Activated CD4-positive, alpha-beta memory T cell treated with anti-CD3 and anti-CD28 coated beads for 36 hours (primary cell): ENCODE measurements around the gene TELO2. TPM values are rescaled to one million over a fixed set of nuclear protein-coding genes. Genes with fewer than 3 reads are reported as not detected.

Experiments used
- CTCF ChIA-PET: fragments of 350-600 bp; sonication (Branson Sonifier 250); formaldehyde crosslinking; loops from one replicate; lab custom pipeline; 2021; ENCODE audit warnings: antibody characterized with exemption, inconsistent platforms; lab: Charles Lee
- POLR2A ChIA-PET: fragments of 350-600 bp; sonication (Branson Sonifier 250); formaldehyde crosslinking; loops from one replicate; lab custom pipeline; 2021; ENCODE audit warnings: antibody characterized with exemption; lab: Charles Lee
- DNase-seq: peaks from one replicate; pipeline ENCODE4 v3.0.0-alpha.2; 2020
- H3K27ac Mint-ChIP-seq: one replicate; pipeline ENCODE4 v1.8.0; 2021; ENCODE audit warnings: mixed read lengths
- H3K27me3 Mint-ChIP-seq: one replicate; pipeline ENCODE4 v1.8.0; 2021; ENCODE audit warnings: mixed read lengths
- H3K36me3 Mint-ChIP-seq: one replicate; pipeline ENCODE4 v1.8.0; 2021; ENCODE audit warnings: mixed read lengths
- H3K4me1 Mint-ChIP-seq: one replicate; pipeline ENCODE4 v1.8.0; 2021; ENCODE audit warnings: low read depth, mixed read lengths
- H3K4me3 Mint-ChIP-seq: one replicate; pipeline ENCODE4 v1.8.0; 2021; ENCODE audit warnings: mild to moderate bottlenecking, mixed read lengths
- H3K9me3 Mint-ChIP-seq: one replicate; pipeline ENCODE4 v1.8.0; 2021; ENCODE audit warnings: mixed read lengths
- intact Hi-C: fragments of 100-400 bp; cut with micrococcal nuclease; formaldehyde crosslinking; loops from one replicate; pipeline ENCODE4 v1.15.1; 2023
- total RNA-seq, 2 experiments: library from RNA; stranded (reverse); gene quantifications; one replicate each; pipeline ENCODE4 v1.2.3, GENCODE V29; 2021

The TELO2 gene
- total RNA-seq, 2 experiments from 2014 or later = 62.6 to 63.2 TPM

DNA sequence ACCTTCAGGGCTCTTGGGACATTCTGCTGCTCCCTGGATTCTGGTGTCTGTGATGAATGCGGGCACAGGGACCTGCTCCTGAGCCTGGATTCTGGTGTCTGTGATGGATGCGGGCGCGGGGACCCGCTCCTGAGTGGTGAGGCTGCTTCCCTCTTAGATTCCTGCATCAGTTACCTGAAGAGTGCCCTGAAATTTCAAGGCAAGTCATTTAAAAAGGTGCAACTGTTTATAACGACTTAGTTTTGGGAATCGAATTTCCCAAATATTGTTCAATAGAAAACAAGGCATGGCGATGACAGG lies 47.3 kb downstream of the TELO2 start:
- ChIA-PET CTCF (no interaction called here), POLR2A (interaction anchor here (0.6 kb wide), 1 partner anchor 110 kb away, joined by 3 read pairs; no protein-coding TSS in a partner anchor)
- intact Hi-C loops = loop anchor here (5.0 kb wide), 2 partner anchors 72 to 118 kb away; partner anchors contain the start of genes CRAMP1, IFT140 and UQCC4
- Mint-ChIP-seq H3K9me3 (no peaks in the 10 kb centered on the region), H3K4me3 (no peak overlapping the region), H3K36me3 (peaks cover 31% of the 10 kb centered on the region), H3K4me1 (peaks cover 71% of the 10 kb centered on the region), H3K27ac (peak overlapping the region; percentile 57), H3K27me3 (no peaks in the 10 kb centered on the region)
- DNase-seq = no peak

- no peak for DNase-seq
- ChIA-PET POLR2A (no interaction called here), CTCF (no interaction called here)
- no peaks in the 10 kb centered on the region for H3K9me3 Mint-ChIP-seq
- peaks cover 24% of the 10 kb centered on the region for H3K36me3 Mint-ChIP-seq
- intact Hi-C loops = loop anchor here (5.0 kb wide), 2 partner anchors 71 to 119 kb away; partner anchors contain the start of genes CRAMP1, IFT140 and UQCC4
- no peak overlapping the region for H3K4me3 Mint-ChIP-seq
- no peaks in the 10 kb centered on the region for H3K27me3 Mint-ChIP-seq
- peaks cover 75% of the 10 kb centered on the region for H3K4me1 Mint-ChIP-seq
- peak overlapping the region; percentile 95 for H3K27ac Mint-ChIP-seq
Measured at GRCh38 chr16:1541293-1542165, 48.4 kb downstream of the TELO2 start.

- Mint-ChIP-seq H3K36me3 (peaks cover 18% of the 10 kb centered on the region), H3K9me3 (no peaks in the 10 kb centered on the region), H3K4me3 (no peak overlapping the region), H3K27me3 (no peaks in the 10 kb centered on the region), H3K4me1 (peaks cover 75% of the 10 kb centered on the region), H3K27ac (peak overlapping the region; percentile 95)
- ChIA-PET CTCF (no interaction called here), POLR2A (no interaction called here)
- no peak for DNase-seq
- intact Hi-C loops = loop anchor here (5.0 kb wide), 2 partner anchors 70 to 120 kb away; partner anchors contain the start of genes CRAMP1, IFT140 and UQCC4
Measured at GRCh38 chr16:1542166-1542500, 49.0 kb downstream of the TELO2 start.

DNA sequence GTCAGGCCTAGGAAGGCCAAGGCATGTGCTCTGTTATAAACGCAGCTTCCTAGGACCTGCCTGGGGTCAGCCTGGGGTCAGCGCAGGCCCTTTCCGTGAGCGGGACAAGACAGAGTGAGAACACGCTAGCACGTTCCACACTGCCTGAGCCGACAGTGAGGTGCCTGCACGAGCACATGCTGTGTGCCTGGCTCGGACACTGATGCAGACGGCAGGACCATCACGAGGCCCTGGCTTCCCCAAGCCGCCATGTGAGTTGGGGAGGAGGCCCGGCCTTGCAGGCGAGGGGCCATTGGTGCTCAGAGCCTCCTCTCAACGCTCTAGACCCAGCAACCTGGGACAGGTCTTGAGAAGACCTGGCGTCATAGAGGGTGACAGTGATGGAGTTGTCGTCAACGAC lies 49.4 kb downstream of the TELO2 start:
- intact Hi-C loops = loop anchor here (5.0 kb wide), 2 partner anchors 70 to 120 kb away; partner anchors contain the start of genes CRAMP1, IFT140 and UQCC4
- Mint-ChIP-seq H3K9me3 (no peaks in the 10 kb centered on the region), H3K27ac (peak overlapping the region; percentile 95), H3K36me3 (peaks cover 14% of the 10 kb centered on the region), H3K4me3 (no peak overlapping the region), H3K27me3 (no peaks in the 10 kb centered on the region), H3K4me1 (peaks cover 71% of the 10 kb centered on the region)
- ChIA-PET POLR2A (no interaction called here), CTCF (no interaction called here)
- DNase-seq = no peak

GRCh38 chr16:1543085-1543896 lies 50.1 kb downstream of the TELO2 start:
- Mint-ChIP-seq H3K36me3 (peaks cover 8% of the 10 kb centered on the region), H3K9me3 (no peaks in the 10 kb centered on the region), H3K4me3 (peak overlapping the region; percentile 66), H3K27ac (peak overlapping the region; percentile 95), H3K4me1 (peaks cover 69% of the 10 kb centered on the region), H3K27me3 (no peaks in the 10 kb centered on the region)
- ChIA-PET CTCF (interaction anchor here (0.5 kb wide), 1 partner anchor 462 kb away, joined by 3 read pairs; no protein-coding TSS in a partner anchor), POLR2A (interaction anchor here (0.6 to 1.4 kb wide), 2 partner anchors 10 to 68 kb away, joined by 3 to 4 read pairs; partner anchors contain the start of gene TMEM204)
- intact Hi-C loops = loop anchor here (1.0 to 5.0 kb wide), 3 partner anchors 8 to 121 kb away; partner anchors contain the start of genes CRAMP1, IFT140 and UQCC4
- DNase-seq = peak; percentile 84

GRCh38 chr16:1545044-1546040 lies 52.2 kb downstream of the TELO2 start:
- no peak overlapping the region for H3K4me3 Mint-ChIP-seq
- no peaks in the 10 kb centered on the region for H3K9me3 Mint-ChIP-seq
- H3K27ac Mint-ChIP-seq = peak overlapping the region; percentile 95
- intact Hi-C loops = no loop called here
- ChIA-PET POLR2A (no interaction called here), CTCF (no interaction called here)
- H3K27me3 Mint-ChIP-seq = no peaks in the 10 kb centered on the region
- H3K4me1 Mint-ChIP-seq = peaks cover 60% of the 10 kb centered on the region
- peaks cover 4% of the 10 kb centered on the region for H3K36me3 Mint-ChIP-seq
- DNase-seq = no peak

GRCh38 chr16:1546430-1546829 lies 53.3 kb downstream of the TELO2 start:
- Mint-ChIP-seq H3K27ac (no peak overlapping the region), H3K4me1 (peaks cover 56% of the 10 kb centered on the region), H3K9me3 (no peaks in the 10 kb centered on the region), H3K36me3 (peaks cover 4% of the 10 kb centered on the region), H3K27me3 (no peaks in the 10 kb centered on the region), H3K4me3 (no peak overlapping the region)
- DNase-seq = no peak
- intact Hi-C loops = no loop called here
- CTCF ChIA-PET = no interaction called here
- POLR2A ChIA-PET = no interaction called here

GRCh38 chr16:1548233-1548632 lies 55.1 kb downstream of the TELO2 start:
- no peaks in the 10 kb centered on the region for H3K27me3 Mint-ChIP-seq
- intact Hi-C loops = no loop called here
- H3K9me3 Mint-ChIP-seq = no peaks in the 10 kb centered on the region
- H3K36me3 Mint-ChIP-seq = peaks cover 7% of the 10 kb centered on the region
- POLR2A ChIA-PET = no interaction called here
- CTCF ChIA-PET = no interaction called here
- H3K4me3 Mint-ChIP-seq = no peak overlapping the region
- peak overlapping the region; percentile 18 for H3K27ac Mint-ChIP-seq
- no peak for DNase-seq
- H3K4me1 Mint-ChIP-seq = peaks cover 50% of the 10 kb centered on the region

DNA sequence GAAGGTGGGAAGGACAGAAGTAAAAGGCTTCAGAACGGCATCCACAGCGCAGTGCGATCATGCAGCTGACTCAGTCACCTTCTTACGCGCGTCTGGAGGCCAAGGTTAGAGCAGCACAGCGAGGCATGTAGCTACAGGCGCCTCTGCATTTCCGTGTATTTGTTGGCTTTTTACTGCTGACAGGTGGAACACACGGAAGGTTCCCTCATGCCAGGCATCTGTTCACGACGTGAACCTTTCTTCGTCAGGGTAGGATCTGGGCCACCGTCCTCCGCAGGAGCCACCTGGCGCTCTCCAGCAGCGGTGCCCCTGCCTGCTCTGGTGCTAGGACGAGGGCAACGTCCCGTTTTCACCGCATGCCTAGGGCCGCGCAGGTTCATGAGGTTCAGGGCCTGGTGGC lies 55.6 kb downstream of the TELO2 start:
- no peak overlapping the region for H3K4me3 Mint-ChIP-seq
- POLR2A ChIA-PET = no interaction called here
- no peaks in the 10 kb centered on the region for H3K9me3 Mint-ChIP-seq
- H3K36me3 Mint-ChIP-seq = peaks cover 4% of the 10 kb centered on the region
- CTCF ChIA-PET = no interaction called here
- H3K27ac Mint-ChIP-seq = no peak overlapping the region
- no peaks in the 10 kb centered on the region for H3K27me3 Mint-ChIP-seq
- intact Hi-C loops = no loop called here
- no peak for DNase-seq
- peaks cover 46% of the 10 kb centered on the region for H3K4me1 Mint-ChIP-seq

GRCh38 chr16:1550069-1550468 lies 56.9 kb downstream of the TELO2 start:
- no peaks in the 10 kb centered on the region for H3K9me3 Mint-ChIP-seq
- CTCF ChIA-PET = no interaction called here
- no peak overlapping the region for H3K4me3 Mint-ChIP-seq
- no peaks in the 10 kb centered on the region for H3K27me3 Mint-ChIP-seq
- intact Hi-C loops = no loop called here
- no peak overlapping the region for H3K27ac Mint-ChIP-seq
- peaks cover 6% of the 10 kb centered on the region for H3K36me3 Mint-ChIP-seq
- POLR2A ChIA-PET = interaction anchor here (0.9 kb wide), 1 partner anchor 12 kb away, joined by 3 read pairs; no protein-coding TSS in a partner anchor
- no peak for DNase-seq
- H3K4me1 Mint-ChIP-seq = peaks cover 36% of the 10 kb centered on the region

DNA sequence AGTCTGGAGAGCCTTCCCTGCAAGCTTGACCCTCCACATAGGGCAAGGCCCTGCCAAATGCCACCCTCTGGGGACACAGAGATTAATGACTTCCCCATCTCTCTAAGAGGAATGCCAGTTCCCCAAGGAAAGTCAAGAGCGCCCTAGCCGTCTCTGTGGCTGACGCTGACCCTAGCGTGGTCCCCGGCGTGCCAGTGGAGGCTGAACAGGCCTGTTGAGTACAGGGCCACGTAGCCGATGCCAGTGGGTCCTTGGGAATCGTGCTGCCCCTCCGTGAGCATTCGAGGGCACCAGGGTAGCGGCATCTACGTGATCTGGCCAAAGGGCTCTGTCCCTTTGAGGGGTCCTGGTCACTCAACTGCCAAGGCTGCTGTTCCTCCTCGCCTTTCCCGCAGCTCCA lies 57.5 kb downstream of the TELO2 start:
- Mint-ChIP-seq H3K4me3 (no peak overlapping the region), H3K4me1 (peaks cover 30% of the 10 kb centered on the region), H3K27me3 (no peaks in the 10 kb centered on the region), H3K9me3 (no peaks in the 10 kb centered on the region), H3K36me3 (peaks cover 11% of the 10 kb centered on the region), H3K27ac (no peak overlapping the region)
- ChIA-PET POLR2A (no interaction called here), CTCF (no interaction called here)
- no peak for DNase-seq
- intact Hi-C loops = no loop called here
